GM18508 (cell line): ENCODE data around the gene PKDCC.
A peak's percentile ranks its signal among the peaks of the same experiment; 100 is the strongest.

ENCODE experiments used
- ATAC-seq: cut with Tn5 transposase; IDR thresholded peaks from one replicate; pipeline ENCODE4 v1.9.1; 2021; ENCODE audit warnings: moderate number of reproducible peaks; ENCODE audit not compliant: insufficient read depth, unreplicated experiment

Gene PKDCC

DNA sequence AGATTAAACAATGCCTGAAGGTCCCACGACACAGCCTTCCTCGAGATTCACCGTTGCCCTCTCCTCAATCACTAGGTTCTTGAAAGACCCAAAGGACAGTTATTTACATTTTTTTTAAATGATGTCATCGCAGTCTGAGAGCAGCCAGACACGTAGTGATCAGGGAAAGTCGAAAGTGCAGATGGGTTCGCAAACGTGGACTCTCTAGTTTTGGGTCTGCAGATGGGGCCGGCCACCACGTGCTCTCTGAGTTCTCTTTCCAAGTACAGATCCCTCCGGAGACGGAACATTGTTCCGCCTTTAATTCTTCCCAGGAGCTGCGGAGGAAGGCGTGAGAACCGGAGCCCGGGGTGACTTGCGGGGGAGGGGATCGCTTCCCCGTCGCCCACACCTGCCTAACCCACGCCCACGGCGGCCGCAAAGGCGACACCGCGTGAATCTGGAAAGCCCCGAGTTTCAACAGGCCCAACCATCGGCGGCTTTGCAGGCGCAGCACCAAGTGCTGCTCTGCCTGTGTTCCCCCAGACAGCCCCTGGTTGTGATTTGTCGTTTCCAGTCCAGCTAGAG is 54.3 kb downstream of the PKDCC start:
- ATAC-seq = peak; percentile 47

DNA sequence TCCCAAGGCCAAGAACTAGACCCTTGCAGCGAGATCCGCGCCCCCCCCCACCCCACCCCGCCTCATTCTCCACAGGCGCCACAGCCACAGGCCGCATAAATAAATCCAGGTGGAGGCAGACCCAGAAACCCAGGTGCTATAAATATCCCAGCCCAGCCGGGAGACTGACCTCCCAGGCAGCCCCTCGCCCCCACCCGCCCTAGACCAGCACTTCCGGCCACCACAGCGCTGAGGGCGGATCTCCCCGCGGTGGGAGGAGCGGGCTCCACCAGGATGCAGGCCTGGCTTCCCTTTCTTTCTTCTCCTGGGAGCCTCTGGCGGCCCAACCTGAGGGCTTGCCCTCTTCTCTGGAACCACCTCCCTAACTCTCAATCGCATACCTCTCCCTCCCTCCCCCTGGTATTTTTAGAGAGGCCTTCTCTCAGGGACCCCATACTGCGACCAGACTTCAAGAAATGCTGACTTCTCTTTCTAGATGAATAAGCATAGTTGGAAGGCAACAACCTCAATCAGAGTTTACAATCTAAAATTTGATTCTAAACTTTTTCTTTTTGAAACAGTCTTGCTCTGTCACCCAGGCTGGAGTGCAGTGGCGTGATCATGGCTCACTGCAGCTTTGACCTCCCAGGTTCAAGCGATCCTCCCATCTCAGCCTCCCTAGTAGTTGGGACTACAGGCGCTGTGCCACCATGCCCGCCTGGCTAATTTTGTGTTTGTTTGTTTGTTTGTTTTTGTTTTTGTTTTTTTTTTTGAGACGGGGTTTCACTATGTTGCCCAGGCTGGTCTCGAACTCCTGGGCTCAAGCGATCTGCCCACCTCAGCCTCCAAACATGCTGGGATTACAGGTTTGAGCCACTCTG is 55.0 kb downstream of the PKDCC start:
- no peak for ATAC-seq

- no peak for ATAC-seq
Observed at GRCh38 chr2:42103829-42104228, 56.0 kb downstream of the PKDCC start.

DNA sequence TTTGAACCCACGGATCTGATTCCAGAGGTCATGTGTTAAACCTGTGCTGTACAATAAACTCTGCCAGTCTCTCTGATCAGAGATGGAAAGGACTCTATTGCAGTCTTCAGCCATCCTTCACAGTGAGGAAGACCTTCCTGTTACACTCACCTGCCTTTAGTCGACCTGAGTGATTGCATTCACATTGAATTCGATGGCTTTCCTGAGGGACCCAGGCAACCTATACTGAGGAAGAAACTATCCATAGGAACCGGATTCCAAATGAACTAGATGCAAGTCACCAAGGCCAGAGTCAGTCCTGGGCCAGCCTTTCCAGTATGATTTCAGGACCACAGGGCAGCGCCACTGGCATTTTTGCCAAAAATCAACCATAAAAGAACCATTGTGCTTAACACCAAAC is 56.8 kb downstream of the PKDCC start:
- ATAC-seq = no peak

- peak; percentile 35 for ATAC-seq
Observed at GRCh38 chr2:42105330-42106256, 57.8 kb downstream of the PKDCC start.

DNA sequence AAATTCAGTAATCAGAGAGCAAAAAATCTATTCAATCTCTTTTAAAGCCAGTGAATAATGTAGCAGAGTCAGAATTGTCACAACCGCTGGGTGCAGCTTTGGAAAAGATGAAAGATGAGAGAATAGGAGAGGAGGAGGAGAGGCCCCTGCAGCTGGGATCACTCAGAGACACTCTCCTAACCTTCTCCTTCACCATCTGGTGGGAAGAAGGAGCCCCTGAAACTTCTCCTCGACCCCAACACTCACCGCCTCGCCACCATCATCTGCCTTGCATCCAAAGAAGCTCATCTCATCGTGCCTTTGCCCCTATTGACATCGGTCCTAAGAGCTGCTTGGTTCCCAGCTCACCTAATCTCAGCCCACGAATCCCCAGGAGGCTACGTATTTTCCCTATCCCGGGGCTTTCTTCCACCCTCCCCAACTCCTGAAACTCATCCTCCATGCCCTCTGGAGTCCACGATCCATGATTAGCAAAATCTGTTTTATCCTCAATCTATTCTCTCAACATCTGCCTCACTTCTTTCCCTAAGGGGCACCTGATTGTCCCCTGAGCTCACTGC is 58.5 kb downstream of the PKDCC start:
- no peak for ATAC-seq

DNA sequence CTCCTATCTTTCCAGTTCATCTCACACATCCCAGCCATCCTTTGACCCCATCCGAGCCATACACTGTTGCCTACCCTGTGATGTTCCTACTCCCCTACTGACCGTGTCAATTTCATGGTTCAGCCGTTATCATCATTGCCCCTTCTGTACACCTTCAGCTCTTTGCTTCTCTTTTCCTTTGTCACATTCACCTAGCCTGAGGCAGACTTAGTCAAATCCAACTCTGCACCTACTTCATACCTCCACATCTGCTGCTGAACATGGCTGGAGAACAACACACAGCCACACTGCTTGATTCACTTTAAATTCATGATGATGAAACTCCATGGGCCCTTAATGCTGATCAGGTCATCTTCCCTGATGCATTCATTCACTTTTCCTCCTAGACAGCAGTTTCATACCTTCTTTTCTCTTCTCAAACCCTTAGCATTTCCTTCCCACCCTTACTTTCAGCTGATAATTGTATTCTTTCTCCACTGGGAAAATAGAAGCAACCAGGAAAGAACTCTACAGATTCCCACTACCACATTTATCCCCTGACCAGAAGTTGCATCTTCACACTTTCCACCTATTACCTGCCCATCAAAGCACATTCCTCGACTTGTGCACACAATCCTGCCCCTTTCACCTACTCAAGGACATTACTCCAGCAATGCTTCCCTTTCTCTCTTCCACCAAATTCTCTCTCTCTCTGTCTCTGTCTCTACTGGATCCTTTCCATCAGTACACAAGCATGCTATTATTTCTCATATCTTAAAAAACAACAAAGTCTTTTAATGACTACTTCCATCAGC is 59.6 kb downstream of the PKDCC start:
- no peak for ATAC-seq
